HepG2 (cell line): ENCODE results near the gene RASGRP1. TPM values are rescaled to one million over a fixed set of nuclear protein-coding genes. Genes with fewer than 3 reads are reported as not detected.

Experiments
- ATAC-seq: fragments of 200-7000 bp; cut with Tn5 transposase; 3 replicates; pipeline ENCODE4 v1.9.1; 2020; ENCODE audit warnings: mild to moderate bottlenecking, moderate library complexity
- BruUV-seq: library from RNA; stranded (reverse); fragments of 400-500 nt; replicated peaks from 2 replicates; lab custom pipeline; 2021; lab: Mats Ljungman, UMichigan
- CTCF ChIA-PET: fragments of 300-600 bp; formaldehyde crosslinking; extraction: SDS; loops from one replicate; lab custom pipeline; 2021; ENCODE audit warnings: low total read pairs, inconsistent platforms, low intra/inter-chr PET ratio; lab: Yijun Ruan, JAX
- POLR2A ChIA-PET: fragments of 350-600 bp; sonication (Branson Sonifier 250); formaldehyde crosslinking; loops from one replicate; lab custom pipeline; 2020; ENCODE audit warnings: antibody characterized with exemption, inconsistent platforms; lab: Yijun Ruan, JAX
- DNase-seq: peaks from one replicate; pipeline ENCODE4 v3.0.0-alpha.2; 2015; ENCODE audit warnings: low spot score
- FAIRE-seq: peaks from 3 replicates; lab custom pipeline; 2011; peaks lifted over from hg19 to GRCh38; lab: Jason Lieb, UNC
- H2AFZ ChIP-seq: one replicate; pipeline ENCODE4 v1.6.1; 2011; ENCODE audit warnings: low read length, inconsistent platforms
- H3K27ac ChIP-seq: fragments of 300-600 bp; 3 replicates; pipeline ENCODE4 v1.8.0; 2011; ENCODE audit warnings: mixed run types, mild to moderate bottlenecking, mixed read lengths, low read length, inconsistent platforms; ENCODE audit not compliant: insufficient read depth; ENCODE audit errors: extremely low read length
- H3K27me3 ChIP-seq, 2 experiments: fragments of 200-600 bp in 1 of 2; 2 replicates in 1 of 2; 3 replicates in 1 of 2; pipeline versions ENCODE4 v1.6.0 to v1.8.0; 2011; ENCODE audit warnings: low read length in 2 of 2, mild to moderate bottlenecking in 2 of 2, moderate library complexity in 2 of 2, inconsistent platforms in 1 of 2; ENCODE audit not compliant: insufficient read depth in 2 of 2, control insufficient read depth in 1 of 2
- H3K36me3 ChIP-seq, 2 experiments: fragments of 200-600 bp in 1 of 2; replicated peaks in 1 of 2; 2 replicates in 1 of 2; 3 replicates in 1 of 2; pipeline versions ENCODE4 v1.5.1 to v1.8.0; 2011; ENCODE audit warnings: low read length in 2 of 2, inconsistent platforms in 1 of 2; ENCODE audit not compliant: insufficient read depth in 2 of 2, control insufficient read depth in 1 of 2
- H3K4me1 ChIP-seq: 2 replicates; pipeline ENCODE4 v1.5.1; 2012; ENCODE audit warnings: low read length, inconsistent platforms; ENCODE audit not compliant: insufficient read depth
- H3K4me2 ChIP-seq: 2 replicates; pipeline ENCODE4 v1.6.0; 2011; ENCODE audit warnings: low read depth, low read length, inconsistent platforms
- H3K4me3 ChIP-seq, 3 experiments: fragments of 200-600 bp in 1 of 3; sonication (generic), shearing (Covaris generic) in 1 of 3; replicated peaks in 1 of 3; 2 replicates each; pipeline ENCODE4 v1.5.1; 2011 to 2016; ENCODE audit warnings: low read length in 3 of 3, inconsistent platforms in 2 of 3, low read depth in 2 of 3, mild to moderate bottlenecking in 2 of 3, control low read depth in 1 of 3, mixed read lengths in 1 of 3; ENCODE audit not compliant: insufficient read depth in 1 of 3
- H3K79me2 ChIP-seq: one replicate; pipeline ENCODE4 v1.6.1; 2011; ENCODE audit warnings: low read length, inconsistent platforms; ENCODE audit not compliant: insufficient read depth
- H3K9ac ChIP-seq: 2 replicates; pipeline ENCODE4 v1.6.0; 2011; ENCODE audit warnings: mild to moderate bottlenecking, low read depth, low read length, inconsistent platforms; ENCODE audit not compliant: insufficient read depth
- H3K9me3 ChIP-seq: 2 replicates; pipeline ENCODE4 v1.5.1; 2012; ENCODE audit warnings: mild to moderate bottlenecking, low read length
- H4K20me1 ChIP-seq: 2 replicates; pipeline ENCODE4 v1.6.0; 2011; ENCODE audit warnings: inconsistent platforms, mild to moderate bottlenecking, low read length, moderate library complexity; ENCODE audit not compliant: insufficient read depth
- ADNP ChIP-seq: sonication (generic); formaldehyde crosslinking; IDR thresholded peaks from 2 replicates; pipeline ENCODE4 v1.4.0; 2020; ENCODE audit warnings: missing genetic modification reagents
- ASH2L ChIP-seq: fragments of 300-600, 200-600 bp; sonication (generic); IDR thresholded peaks from 2 replicates; pipeline ENCODE4 v1.7.0; 2017; ENCODE audit warnings: low read depth, mild to moderate bottlenecking, moderate library complexity, mixed read lengths, low read length; ENCODE audit not compliant: insufficient read length
- ELF4 ChIP-seq: sonication (generic); formaldehyde crosslinking; IDR thresholded peaks from 2 replicates; pipeline ENCODE4 v1.5.0; 2020; ENCODE audit warnings: missing genetic modification reagents, mild to moderate bottlenecking, moderate library complexity, borderline replicate concordance
- MED1 ChIP-seq: sonication (generic); formaldehyde crosslinking; IDR thresholded peaks from 2 replicates; pipeline ENCODE4 v1.4.0; 2020; ENCODE audit warnings: missing genetic modification reagents
- PHB2 ChIP-seq: fragments of 450-650 bp; IDR thresholded peaks from 2 replicates; pipeline ENCODE4 v1.6.1; 2018; ENCODE audit not compliant: partially characterized antibody
- RCOR2 ChIP-seq: IDR thresholded peaks from 2 replicates; pipeline ENCODE4 v1.6.1; 2016; ENCODE audit warnings: missing biosample characterization, missing genetic modification reagents
- TCF12 ChIP-seq, 2 experiments: fragments of 450-650 bp in 1 of 2; sonication (generic) in 1 of 2; formaldehyde crosslinking in 1 of 2; IDR thresholded peaks; 2 replicates each; pipeline versions ENCODE4 v1.6.1 to v1.8.0; 2017 to 2022; ENCODE audit warnings: antibody characterized with exemption in 1 of 2, mild to moderate bottlenecking in 1 of 2, missing genetic modification reagents in 1 of 2, moderate library complexity in 1 of 2
- ZC3H4 ChIP-seq: sonication (generic); formaldehyde crosslinking; IDR thresholded peaks from 2 replicates; pipeline ENCODE4 v1.4.0; 2020; ENCODE audit warnings: missing genetic modification reagents, borderline replicate concordance
- ZFP36 ChIP-seq: fragments of 150-350 bp; IDR thresholded peaks from 2 replicates; pipeline ENCODE4 v1.6.1; 2018; ENCODE audit warnings: borderline replicate concordance, low read length, low read depth; ENCODE audit not compliant: partially characterized antibody
- ZNF18 ChIP-seq: sonication (generic); formaldehyde crosslinking; IDR thresholded peaks from 2 replicates; pipeline ENCODE4 v1.8.0; 2022; ENCODE audit warnings: mild to moderate bottlenecking, missing genetic modification reagents; ENCODE audit not compliant: insufficient replicate concordance
- ZNF431 ChIP-seq: sonication (generic); formaldehyde crosslinking; IDR thresholded peaks from 2 replicates; pipeline ENCODE4 v1.9.0; 2022; ENCODE audit warnings: missing genetic modification reagents, low read depth, mild to moderate bottlenecking, borderline replicate concordance
- ZNF652 ChIP-seq: IDR thresholded peaks from 2 replicates; pipeline ENCODE4 v1.6.1; 2016; ENCODE audit warnings: low read depth, borderline replicate concordance
- WGBS: methylation state at CpG from one replicate; pipeline ENCODE4 v1.1.6; 2017; ENCODE audit warnings: low lambda C conversion rate; 5-methylcytosine and 5-hydroxymethylcytosine counted together
- in situ Hi-C: cut with HindIII; loops from 2 replicates; pipeline ENCODE4 v1.10.0; 2017; ENCODE audit warnings: low pct_unique_long_range_greater_than_20kb; ENCODE audit not compliant: extremely low pct_ligation_motif_present
- intact Hi-C: fragments of 100-400 bp; cut with micrococcal nuclease; formaldehyde crosslinking; loops from one replicate; pipeline ENCODE4 v1.10.0; 2022; ENCODE audit not compliant: unreplicated experiment
- polyA plus RNA-seq, 8 experiments: library from polyadenylated mRNA; depleted of rRNA in 3 of 8; stranded (reverse) in 7 of 8; unstranded in 1 of 8; fragments of >200 nt; fragmentation: Illumina TruSeq in 4 of 8; extraction: Trizol in 4 of 8; gene quantifications; 2 replicates each; pipeline versions ENCODE4 v1.2.1 to v1.2.3, GENCODE V29; 2011 to 2016; ENCODE audit warnings: low read depth in 4 of 8, missing spikeins in 1 of 8, mixed read lengths in 1 of 8; ENCODE audit not compliant: insufficient read depth in 1 of 8
- total RNA-seq, 5 experiments: library from RNA; depleted of rRNA; stranded (reverse); fragments of >200 nt; fragmentation: Illumina TruSeq; extraction: Trizol; gene quantifications; 2 replicates each; pipeline ENCODE4 v1.2.3, GENCODE V29; 2016; ENCODE audit warnings: low read depth in 1 of 5

Gene RASGRP1
- total and polyA plus RNA-seq, 2 of the 13 experiments (the other 11 are each of a cell fraction or from before 2014, with no cell fraction given) = 0.07 TPM; not detected in 1

GRCh38 chr15:38504680-38505467 lies 59.7 kb downstream of the RASGRP1 start:
- WGBS = 81% methylated on average over 4 of the region's 4 CpGs
- no peak for DNase-seq
- BruUV-seq = no TSS peak
- Histone ChIP-seq H3K9me3 (no peaks in the 10 kb centered on the region), H3K4me3 (no peak overlapping the region), H2AFZ (no peak overlapping the region), H3K79me2 (no peaks in the 10 kb centered on the region), H3K4me1 (no peaks in the 10 kb centered on the region), H3K9ac (no peak overlapping the region), H4K20me1 (no peaks in the 10 kb centered on the region), H3K27ac (no peak overlapping the region), H3K4me2 (no peak overlapping the region), H3K36me3 (no peaks in the 10 kb centered on the region), H3K27me3 (no peaks in the 10 kb centered on the region)
- TF ChIP-seq PHB2 = no peak
- POLR2A ChIA-PET = no interaction called here
- no peak for ATAC-seq
- intact Hi-C loops (no loop called here), in situ Hi-C loops (no loop called here)
- CTCF ChIA-PET = no interaction called here
- FAIRE-seq = no peak

- in situ Hi-C loops = no loop called here
- H3K9ac ChIP-seq = no peak overlapping the region
- intact Hi-C loops = no loop called here
- H3K36me3 ChIP-seq = no peaks in the 10 kb centered on the region
- H3K27ac ChIP-seq = no peak overlapping the region
- no peaks in the 10 kb centered on the region for H3K79me2 ChIP-seq
- TF ChIP-seq ZNF431 (no peak), ASH2L (no peak), RCOR2 (CRISPR knock-in tag) (no peak), ZFP36 (no peak), ZC3H4 (CRISPR knock-in tag) (no peak), ZNF652 (CRISPR knock-in tag) (no peak), ZNF18 (CRISPR knock-in tag) (no peak), TCF12 (IDR thresholded peaks at IDR 0.05) (no peak), TCF12 (CRISPR knock-in tag; IDR thresholded peaks at IDR 0.05) (no peak), ADNP (CRISPR knock-in tag) (no peak), ELF4 (CRISPR knock-in tag) (no peak), MED1 (CRISPR knock-in tag) (no peak)
- WGBS = 89% methylated on average over 2 of the region's 2 CpGs
- H3K4me2 ChIP-seq = no peak overlapping the region
- FAIRE-seq = no peak
- ChIA-PET CTCF (no interaction called here), POLR2A (no interaction called here)
- no TSS peak for BruUV-seq
- H4K20me1 ChIP-seq = no peaks in the 10 kb centered on the region
- H3K4me1 ChIP-seq = no peaks in the 10 kb centered on the region
- no peak for ATAC-seq
- no peak overlapping the region for H2AFZ ChIP-seq
- no peak overlapping the region for H3K4me3 ChIP-seq
- no peak for DNase-seq
- H3K9me3 ChIP-seq = no peaks in the 10 kb centered on the region
- no peaks in the 10 kb centered on the region for H3K27me3 ChIP-seq
Observed at GRCh38 chr15:38503496-38503895, 61.1 kb downstream of the RASGRP1 start.
